NCI-H1694 (cell line): ENCODE results near the gene PACSIN1.
"Not testable (repeated sequence)": the region's sequence is repeated elsewhere in the genome, so short reads cannot be mapped to it uniquely, and the experiment has no call there.

Experiments used
- DNase-seq: peaks from one replicate; lab custom pipeline; 2025; lab: John Stamatoyannopoulos, UW

The PACSIN1 gene

DNA sequence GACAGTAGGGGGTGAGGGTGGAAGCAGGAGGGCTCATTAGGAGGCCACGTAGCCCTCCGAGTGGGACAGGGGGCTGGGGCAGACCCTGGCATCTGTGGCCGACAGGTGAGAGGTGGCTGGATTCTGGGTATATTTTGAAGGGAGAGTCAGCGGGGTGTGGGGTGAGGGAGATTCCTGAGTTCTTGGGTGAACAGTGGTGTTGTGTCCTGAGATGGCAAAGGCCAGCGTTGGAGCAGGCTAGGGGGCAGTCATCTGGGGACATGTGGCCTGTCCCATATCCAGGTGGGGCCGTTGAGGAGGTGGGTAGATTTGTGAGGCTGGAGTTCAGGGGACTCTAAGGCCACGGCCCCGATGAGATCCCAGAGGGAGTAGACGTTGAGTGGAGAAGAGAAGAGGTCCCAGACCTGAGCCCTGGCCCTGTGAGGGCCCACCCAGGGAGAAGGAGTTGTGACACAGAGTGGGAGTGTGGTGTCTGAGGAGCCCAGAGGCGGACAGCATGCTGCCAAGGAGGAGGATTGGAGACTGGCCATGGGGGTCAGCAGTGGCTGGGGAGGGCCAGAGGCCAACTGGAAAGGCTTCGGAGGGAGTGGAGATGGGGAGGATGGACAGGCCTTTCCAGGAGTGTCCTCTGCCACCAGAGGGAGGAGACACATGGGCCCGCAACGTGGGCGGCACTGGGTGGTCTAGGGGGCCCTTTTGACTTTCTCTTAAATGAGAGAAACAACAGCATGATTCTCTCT lies 19.6 kb downstream of the PACSIN1 start:
- no peak for DNase-seq

DNA sequence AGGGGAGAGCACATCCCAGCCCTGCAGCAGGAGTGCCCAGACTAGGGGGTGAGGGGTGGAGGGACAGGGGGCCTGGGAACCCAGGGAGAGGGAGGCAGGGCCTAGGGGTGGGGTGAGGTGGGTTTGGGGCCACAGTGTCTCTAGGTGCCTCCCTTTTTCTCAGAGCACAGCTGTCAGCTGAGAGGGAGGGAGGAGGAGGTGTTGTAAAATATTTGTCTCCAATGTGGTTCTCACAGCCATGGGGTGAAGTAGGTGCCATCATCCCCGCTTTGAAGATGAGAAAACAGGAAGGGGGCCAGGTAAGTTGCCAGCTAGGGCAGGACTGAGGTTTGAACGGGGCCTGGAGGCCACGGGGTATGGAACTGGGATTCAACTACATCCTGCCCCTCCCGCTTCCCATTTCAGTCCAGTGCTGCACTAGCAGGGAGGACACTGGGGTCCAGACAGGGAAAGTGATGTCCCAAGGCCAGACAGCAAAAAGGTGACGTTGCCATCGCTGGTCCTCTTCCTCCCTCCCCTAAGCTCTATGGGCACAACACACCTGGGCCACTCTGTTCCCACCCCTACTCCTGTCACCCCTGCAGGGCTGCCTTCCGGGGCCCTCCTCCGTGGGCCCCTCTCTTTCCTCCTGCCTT lies 20.3 kb downstream of the PACSIN1 start:
- DNase-seq, result no peak

DNA sequence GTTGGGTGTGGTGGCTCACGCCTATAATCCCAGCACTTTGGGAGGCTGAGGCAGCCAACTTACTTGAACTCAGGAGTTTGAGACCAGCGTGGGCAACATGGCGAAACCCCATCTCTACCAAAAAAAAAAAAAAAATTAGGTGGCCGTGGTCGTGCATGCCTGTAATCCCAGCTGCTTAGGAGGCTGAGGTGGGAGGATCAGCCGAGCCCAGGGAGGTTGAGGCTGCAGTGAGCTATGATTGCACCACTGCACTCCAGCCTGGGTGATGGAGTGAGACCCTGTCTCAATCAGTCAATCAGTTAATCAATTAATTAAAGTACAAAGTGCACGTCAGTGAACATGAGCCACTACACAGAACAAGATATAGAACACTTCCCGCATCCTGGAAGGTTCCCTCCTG lies 21.0 kb downstream of the PACSIN1 start:
- not testable (repeated sequence) for DNase-seq

DNA sequence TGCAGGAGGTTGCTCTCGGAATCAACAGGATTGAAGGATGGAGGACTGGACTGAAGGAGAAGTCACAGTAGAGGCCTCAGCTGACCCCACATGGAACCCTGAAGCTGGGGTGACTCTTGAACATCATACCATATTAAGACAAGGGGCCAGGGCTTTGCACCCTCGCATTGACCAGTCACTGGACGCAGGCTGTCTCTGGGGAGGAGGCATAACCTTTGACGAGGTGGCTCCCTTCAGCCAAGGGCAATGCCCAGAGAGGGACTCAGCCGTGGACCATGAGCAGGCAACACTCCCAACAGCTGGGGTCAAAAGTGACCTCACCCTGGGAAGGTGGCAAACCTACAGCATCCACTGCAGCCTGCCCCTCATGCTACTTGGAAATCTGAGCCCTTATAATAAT lies 21.7 kb downstream of the PACSIN1 start:
- no peak for DNase-seq

DNA sequence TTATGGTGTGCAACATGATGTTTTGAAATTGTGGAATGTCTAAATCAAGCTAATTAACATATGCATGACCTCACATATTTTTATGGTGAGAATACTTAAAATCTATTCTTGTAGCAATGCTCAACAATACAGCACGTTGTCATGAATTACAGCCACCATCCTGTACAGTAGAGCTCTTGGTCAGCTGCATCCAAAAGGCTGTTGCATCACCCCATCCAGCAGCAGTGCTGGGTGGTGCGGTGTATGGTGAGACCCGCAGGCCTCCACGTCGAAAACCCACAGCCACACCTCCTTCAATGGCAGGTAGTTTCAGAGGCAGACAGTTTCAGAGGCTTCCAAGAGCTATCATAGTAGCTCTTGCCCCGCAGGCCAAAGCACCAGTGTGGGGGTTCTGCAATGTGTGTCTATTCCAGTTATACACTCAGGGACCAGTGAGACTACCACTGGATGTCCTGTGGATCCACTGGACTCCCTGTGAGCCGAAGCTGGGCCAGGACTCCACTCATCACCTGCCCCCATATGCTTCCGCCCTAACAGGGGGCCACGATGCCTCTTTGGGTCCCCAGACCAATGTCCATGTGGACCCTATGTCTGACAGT lies 23.4 kb downstream of the PACSIN1 start:
- DNase-seq, result no peak

DNA sequence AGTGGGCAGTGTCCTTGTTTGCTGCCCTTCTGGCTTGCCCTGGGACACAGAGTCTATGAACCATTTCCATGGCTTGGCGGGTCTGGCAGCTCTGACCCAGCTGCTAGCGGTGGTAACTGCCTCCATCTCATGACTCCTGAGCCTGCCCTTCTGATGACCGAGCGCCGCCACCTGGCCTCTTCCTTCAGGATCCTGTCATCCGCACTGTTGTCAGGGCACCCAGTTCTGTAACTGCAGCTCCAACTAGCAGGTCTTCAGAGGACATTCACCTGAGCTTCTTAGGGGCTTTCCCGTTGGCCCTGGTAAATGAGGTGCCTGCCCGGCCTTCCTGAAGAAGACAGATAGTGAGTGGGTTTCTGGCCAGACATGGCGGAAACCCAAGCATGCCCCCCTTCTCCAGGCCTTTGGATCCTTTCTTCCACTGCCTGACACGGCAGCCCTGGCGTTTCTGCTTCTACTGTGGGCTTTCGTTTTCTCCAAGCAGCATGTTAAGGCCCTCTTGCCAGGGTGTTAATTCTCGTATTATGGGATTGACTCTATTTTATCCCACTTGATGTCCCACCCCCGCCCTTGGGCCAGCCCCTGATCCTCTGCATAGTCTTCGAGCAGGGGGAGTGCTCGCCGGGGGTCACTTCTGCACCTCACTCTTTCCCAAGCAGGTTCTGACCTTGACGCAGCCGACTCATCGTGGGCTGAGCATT lies 24.7 kb downstream of the PACSIN1 start:
- no peak for DNase-seq

DNA sequence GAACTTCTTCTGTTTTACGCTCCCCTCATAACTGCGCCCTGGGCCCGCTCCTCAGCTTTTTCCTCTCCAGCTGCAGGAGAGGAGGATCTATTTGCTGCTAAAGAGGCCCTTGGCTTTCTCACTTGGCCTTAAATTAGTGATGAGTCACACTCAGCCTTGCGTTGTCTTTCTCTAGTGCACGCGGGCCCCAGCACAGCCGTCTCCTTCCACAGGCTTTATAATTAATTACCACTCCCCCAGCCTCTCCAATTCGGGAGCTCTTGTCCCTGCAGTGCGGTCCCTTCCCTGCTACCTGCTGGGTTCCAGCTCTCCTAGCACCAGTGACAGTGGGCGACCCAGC lies 25.2 kb downstream of the PACSIN1 start:
- DNase-seq, result no peak

DNA sequence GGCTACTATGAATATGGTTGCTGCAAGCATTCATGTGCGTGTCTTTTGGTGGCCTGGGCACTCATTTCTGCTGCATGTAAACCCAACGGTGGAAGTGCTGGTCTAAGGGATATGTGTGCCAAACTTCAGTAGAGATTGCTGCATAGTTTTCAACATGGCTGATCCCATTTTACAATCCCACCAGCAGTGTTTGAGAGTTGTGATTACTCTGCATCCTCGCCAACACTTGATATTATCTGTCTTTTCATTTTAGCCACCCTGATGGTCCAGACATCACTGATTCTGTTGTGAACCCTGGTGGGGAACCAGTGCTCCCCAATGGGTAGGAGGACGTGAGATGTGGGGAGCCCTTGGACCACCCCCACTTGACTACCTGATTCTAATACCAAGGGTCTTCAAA lies 27.5 kb downstream of the PACSIN1 start:
- DNase-seq, result no peak

DNA sequence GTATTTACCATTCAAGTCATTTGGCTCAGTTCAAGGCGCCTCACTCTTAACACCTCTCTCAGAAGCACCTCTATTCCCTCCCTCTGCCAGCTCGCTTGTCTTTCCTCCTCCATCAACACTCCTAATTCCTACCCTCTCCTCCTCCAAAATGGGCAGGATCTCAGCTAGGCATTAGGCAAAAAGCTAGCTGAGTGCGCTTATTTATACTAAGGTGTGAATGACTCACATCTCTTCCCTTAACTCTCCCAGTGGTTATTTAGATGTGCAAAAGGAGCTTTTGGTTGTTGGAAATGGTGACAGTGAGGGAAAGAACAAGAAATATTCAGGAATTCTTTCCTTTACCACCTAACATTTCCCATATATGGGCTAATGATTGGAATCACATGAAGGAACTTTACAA lies 29.1 kb downstream of the PACSIN1 start:
- DNase-seq, result no peak

DNA sequence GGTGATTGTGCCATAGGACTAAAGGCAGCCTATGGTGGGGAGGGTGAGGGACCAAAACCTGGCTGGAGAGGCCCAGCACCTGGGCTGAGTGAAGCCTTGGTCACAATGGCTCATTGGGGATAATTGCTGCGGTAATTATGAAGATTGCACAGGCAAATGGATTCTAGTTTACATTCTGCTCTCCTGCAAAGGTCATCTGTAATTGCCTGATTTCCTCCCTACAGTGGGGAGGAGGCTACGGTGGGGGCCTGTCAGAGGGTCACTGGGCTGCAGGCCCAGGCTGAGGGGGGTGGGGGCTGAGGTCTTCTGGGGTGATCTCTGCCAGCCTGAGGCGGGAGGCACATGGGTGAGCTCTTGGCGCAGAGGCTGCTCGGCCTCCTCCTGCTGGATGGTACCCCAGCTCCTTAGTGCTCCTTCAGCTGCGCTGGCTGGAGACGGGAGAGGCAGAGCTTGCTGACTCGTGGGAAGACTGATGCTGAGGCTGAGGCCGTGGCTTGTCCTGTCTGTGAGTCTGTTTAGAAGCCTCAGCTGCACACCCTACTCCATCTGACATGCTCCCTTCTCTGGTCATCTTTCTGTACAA lies 30.3 kb downstream of the PACSIN1 start:
- no peak for DNase-seq

DNA sequence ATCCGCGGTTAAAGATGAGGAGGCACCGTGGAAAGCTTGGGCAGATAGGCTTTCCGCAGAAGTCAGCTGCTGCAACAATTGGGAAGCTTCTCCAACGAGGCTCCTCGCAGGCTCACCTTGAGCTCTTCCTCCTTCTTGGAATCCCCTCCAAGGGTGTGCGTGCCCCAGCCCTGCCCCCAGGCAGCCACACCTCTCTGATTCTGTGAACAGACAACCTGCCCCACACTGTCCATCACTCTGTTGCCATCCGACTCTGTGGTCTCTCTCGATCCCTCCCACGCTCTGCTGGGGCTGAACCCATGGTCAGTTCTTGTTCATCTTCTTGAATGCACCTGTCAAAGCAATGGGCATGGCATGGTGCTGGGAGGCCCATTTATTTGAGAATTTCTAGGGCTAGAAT lies 31.5 kb downstream of the PACSIN1 start:
- DNase-seq, result no peak

DNA sequence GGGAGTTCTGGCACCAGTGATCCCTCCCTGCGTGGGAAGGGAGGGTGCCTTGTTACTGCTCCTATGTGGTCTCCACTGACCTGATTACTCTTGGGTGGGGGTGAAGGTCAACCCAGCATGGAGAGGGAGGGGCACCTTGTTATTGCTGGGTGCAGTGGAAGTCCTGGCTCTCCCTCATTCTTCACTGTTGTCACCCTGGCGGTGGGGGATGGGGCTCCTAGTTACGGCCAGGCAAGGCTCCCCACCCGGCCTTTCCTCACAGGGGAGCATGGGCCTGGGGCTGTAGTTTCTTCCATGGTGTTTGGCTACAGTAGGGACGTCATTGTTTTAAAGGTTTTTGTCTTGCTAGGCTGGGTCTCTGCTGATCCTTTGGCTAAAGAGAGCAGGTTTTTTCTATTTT lies 40.8 kb downstream of the PACSIN1 start:
- DNase-seq, result no peak

DNA sequence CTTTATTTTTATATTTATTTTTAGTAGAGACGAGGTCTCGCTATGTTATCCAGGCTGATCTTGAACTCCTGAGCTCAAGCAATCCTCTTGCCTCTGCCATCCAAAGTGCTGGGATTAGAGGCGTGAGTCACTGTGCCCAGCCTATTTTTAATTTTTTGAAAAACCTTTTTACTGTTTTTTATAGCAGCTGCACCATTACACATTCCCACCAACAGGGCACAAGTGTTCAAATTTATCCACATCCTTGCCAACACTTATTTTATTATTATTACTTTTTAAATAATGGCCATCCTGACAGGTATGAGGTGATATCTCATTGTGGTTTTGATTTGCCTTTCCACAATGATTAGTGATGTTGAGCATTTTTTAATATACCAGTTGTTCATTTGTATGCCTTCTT lies 42.5 kb downstream of the PACSIN1 start:
- no peak for DNase-seq

DNA sequence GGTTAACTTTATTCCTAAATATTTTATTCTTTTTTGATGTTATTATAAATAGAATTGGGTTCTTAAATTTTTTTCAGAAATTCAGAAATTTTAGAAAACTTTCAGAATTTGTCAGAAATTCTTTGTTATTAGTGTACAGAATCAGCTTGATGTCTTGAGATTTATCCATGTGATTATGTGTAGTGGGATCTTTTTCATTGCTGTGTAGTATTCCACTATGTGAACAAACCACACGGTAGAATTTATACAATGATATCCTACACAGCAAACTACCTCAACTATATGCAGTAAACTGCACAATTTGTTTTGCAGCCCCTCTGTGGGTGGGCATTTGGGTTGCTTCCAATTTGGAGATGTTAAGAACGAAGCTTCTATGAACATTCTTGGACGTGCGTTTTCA lies 43.9 kb downstream of the PACSIN1 start:
- no peak for DNase-seq

DNA sequence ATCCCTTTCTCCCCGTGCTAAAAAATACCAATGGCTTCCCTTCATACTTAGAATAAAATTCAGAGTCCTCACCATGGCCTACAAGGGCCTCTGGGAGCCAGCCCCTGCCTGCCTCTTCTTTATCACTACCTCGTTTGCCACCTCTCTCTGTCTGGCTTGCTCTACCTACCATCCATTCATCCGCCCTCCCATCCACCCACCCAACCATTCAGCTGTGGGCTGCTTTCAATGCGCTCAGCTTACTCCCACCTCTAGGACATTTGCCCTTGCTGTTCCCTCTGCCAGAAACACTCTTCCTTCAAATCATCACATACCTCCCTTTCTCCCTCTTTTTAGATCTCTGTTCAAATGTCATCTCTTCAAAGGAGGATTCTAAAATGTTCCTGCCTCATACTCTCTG lies 44.4 kb downstream of the PACSIN1 start:
- no peak for DNase-seq

DNA sequence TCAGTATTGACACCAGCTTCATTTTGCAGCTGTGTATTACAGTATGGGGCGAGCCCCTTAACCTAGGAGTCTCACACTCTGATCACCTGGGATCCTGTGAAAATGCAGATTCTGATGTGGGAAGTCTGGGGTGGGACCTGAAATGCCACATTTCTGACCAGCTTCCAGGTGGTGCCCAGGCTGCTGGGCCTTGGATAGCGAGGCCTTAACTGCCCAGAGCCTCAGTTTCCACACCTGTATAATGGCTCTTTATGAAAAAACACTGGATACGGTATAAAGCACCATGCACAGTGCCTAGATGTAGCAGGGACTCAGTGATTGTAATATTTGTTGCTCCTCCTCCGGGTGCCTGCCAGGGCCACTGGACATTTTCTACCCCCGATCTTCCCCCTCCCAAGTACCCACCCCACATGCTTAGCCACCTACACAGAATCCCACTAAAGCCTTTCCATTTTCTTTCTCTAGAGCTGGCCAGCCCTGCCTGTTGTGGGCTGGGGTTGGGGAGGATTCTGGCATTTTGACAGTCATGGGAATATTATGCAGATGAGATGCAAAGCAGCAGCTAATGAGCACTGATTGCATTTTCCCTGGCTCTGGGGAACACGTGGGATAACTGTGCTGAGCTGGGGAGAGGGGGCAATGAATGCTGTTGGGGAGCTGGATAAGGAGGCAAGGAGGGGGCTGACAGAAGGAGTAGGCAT lies 45.5 kb downstream of the PACSIN1 start:
- no peak for DNase-seq

DNA sequence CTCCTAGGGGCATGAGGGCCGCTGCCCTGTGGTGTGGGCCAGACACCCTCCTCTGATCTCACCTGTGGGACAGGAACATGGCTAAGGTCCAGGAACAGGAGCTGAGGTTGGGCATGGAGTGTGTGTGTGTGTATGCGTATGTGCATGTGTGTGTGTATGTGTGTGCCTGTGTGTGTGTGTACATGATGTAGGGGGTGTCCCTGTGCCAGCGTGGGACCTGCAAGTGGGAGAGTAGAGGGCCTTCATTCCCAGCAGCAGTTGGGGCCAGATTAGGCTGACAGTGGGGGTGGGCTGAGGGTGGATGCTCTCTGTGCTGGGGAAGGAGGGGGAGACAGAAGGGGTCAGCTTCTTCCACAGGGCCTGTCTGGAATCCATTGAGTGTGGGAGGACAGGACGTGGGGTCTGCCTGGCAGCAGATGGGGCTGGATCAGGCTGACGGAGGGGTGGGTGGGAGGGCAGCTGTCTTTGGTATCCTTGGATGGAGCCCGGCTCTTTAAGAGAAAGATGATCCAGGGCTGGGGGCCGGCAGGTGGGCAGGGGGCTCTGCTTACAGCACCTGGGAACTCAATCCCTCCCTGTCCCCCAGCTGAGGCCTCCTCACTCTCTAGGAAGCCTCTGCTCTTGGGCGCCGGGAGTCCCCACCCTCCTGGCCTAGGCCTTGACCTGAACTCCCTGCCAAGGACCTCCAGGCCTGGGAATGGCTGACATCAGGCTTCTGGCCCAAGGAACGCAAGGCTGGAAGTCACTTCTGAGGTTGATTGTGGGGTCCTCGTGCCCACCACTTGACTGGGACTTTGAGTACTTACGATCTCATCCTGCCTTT lies 46.2 kb downstream of the PACSIN1 start:
- DNase-seq, result no peak

DNA sequence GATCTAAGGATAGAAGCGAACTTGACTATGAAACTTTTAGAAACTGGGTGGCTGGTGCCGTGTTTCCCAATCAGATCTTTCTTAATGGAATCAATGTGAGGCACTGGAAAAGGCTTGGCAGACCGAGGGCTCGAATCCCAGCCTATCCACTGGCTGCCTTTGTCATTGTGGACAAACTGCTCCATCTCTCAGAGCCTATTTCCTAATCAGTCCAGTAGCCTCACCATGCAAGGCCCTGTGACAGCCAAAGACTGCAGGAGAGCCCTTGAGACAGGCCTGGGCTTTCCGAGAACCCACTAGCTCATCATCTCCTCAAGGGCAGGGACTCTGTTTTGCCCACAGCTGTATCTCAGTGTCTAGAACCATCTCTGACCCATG lies 46.9 kb downstream of the PACSIN1 start:
- no peak for DNase-seq

DNA sequence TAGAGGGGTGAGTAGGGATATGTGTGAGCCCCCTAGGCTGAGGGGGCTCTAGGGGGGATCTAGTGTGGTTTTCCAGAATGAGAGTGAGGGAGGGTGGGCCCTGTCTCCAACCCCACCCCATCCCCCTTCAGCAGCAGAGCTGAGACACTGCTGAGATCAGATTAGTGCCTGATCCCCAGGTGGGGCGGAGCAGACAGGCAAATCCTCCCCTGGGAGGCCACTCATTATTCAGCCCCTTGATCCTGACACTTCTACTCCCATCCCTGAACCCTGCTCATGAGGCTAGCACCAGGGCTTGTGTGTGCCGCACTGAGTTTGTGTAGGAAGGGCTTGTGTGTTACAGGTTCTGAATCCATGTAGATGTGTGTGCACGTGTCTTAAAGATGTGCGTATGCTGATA lies 47.8 kb downstream of the PACSIN1 start:
- no peak for DNase-seq

DNA sequence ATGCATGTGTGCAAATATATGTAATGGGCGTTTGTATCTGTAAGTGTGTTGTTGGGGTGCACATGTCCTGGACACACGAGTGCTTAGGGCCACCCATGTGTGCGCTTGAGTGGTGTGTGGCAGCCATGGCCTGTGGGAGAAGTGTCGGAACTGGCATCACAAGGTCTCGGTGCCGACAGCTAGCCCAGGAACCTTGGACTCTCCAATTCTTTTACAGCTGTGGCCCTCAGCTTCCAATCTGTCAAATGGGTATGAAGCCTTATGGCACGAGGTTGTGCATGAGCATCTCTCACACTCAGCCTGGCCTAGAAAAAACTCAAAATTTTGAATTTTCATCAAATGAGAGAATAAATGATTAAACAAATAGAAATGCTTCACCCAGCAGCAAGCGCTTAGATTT lies 48.2 kb downstream of the PACSIN1 start:
- DNase-seq, result no peak
